HG03342 (cell line): Measurements from ENCODE around the gene B3GLCT.

Experiments
- ATAC-seq: cut with Tn5 transposase; IDR thresholded peaks from one replicate; pipeline ENCODE4 v1.9.1; 2021; ENCODE audit warnings: mild to moderate bottlenecking, moderate library complexity; ENCODE audit not compliant: unreplicated experiment

B3GLCT gene

DNA sequence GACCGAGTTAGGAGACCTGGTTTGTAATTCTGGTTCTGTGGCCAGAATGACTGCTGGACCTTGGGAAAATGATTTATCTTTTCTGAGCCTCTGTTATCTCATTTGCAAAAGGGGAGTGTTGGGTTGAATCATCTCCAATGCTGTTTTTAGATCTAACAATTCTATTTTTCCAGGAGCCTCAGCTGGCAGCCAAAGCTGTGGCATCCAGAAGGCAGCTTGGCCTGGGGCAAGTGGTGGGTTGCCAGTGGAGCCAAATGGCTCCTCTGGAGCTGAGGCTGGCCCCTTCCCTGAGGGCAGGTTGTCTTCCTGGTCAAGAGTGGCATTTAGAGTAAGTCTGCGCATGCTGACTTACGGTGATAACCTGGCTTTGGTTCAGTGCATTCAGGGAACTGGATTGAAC lies 21.3 kb downstream of the B3GLCT start:
- no peak for ATAC-seq

DNA sequence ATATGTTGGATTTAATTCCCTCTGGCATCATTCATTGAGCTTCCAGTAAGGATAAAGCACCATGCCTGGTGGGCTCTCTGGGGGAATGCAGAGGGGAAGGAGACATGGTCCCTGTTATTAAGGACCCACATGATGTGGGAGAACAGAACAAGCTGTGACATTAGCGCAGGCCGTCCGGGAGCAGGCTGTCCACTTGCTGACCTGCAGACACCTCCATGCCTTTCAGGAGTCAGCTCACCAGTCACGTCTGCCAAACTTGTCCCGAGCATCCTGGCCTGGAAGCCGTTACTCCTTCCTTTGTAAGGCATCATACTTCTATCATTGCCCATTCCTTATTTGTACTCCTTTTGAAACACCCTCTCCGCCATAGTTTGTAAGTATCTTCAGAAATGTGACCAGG lies 23.4 kb downstream of the B3GLCT start:
- ATAC-seq, result no peak

DNA sequence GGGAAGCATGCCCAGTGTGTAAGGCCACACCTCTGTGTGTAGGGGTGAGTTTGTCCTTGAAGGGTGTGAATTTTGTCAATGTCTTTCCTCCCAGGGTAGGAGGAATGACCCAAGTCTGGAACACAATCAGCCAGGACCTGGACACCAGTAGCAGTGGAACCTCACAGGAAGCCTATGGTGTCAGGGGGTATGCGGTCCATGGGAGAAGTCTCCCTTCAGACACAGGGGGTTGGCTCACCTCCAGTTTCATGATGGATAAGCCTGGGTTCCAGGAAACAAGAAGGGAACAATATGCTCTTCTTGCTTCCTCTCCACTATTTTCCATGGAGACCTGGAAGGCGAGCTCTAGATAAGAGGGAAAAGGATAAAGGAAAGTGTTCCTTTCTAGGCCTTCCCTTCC lies 23.9 kb downstream of the B3GLCT start:
- no peak for ATAC-seq

DNA sequence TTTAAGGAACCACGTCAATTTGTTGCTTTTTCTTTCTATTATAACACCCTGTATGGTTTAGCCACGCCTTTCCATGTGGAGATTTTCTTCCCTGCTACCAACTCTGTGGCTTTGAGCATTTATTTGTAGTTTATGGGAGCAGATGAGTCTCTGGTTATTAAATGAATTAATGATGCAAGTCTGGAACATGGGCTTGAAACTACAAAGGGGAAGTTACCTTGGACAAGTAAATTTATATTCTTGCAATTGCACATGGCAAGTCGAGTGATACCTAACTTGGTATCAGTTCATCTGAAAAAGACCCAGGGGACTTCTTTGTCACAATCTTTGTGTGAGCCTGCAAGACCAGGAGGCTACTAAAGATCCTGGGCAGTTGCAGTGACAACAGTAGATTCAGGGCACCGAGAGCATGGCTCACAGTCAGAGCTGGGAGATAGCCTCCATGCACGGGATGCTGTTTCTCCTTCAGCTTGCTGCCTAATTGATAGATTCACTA lies 24.4 kb downstream of the B3GLCT start:
- ATAC-seq, result no peak

DNA sequence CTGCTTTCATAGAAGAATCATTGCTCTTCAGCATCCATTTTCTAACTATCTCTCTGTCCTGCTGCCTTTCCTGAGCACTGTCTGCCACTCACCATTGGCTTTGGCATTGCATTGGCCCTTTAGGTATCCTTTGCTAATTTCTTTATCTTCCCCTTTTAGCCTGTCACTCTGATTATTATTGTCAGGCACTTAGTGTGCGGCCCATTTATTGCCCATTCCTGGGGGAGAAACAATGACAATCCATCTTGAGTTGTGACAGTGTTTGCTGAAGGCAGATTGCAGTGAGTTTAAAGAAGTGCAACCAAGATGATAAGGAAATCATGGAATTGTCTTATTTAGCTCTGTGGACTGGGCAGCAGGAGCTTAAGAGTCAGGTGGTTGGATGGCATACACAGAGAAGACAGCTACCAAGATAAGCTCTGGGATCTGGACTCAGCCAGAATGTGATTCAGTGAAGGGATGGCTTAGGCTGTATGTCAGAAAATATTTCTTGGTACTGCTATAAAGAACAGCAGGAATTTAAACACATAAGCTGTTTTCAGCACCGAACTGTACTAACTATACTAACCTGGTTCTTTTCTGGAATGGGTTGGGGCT lies 25.3 kb downstream of the B3GLCT start:
- no peak for ATAC-seq

DNA sequence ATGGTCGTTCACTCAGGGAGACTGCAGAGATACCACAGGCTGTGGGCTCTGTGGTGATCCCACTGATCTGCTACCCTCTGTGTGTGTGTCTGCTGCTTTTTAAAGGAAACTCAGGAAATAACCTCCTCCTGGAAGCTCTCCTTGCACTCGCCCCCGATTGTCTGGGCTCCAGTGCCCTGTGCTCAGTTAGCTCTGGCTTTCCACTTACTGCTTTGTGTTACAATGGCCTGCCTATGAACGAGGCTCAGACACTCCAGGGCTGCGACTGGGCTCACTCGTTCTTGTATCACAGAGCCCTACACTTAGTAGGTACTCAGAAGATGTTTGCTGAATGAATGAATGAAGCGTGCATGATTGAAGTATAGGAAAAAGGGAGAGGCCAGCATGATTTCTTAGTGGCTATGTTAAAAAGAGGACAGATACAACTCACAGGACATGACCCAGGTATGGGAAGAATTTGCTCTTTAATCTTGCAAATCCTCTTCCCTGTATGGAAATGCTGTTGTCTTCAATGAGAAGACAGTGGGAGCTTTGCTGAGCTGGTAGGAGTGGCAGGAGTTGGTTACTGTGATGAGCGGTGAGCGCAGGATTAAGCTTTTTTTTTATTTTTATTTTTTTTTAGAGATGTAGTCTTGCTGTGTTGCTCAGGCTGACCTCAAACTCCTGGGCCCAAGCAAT lies 26.4 kb downstream of the B3GLCT start:
- ATAC-seq, result no peak

DNA sequence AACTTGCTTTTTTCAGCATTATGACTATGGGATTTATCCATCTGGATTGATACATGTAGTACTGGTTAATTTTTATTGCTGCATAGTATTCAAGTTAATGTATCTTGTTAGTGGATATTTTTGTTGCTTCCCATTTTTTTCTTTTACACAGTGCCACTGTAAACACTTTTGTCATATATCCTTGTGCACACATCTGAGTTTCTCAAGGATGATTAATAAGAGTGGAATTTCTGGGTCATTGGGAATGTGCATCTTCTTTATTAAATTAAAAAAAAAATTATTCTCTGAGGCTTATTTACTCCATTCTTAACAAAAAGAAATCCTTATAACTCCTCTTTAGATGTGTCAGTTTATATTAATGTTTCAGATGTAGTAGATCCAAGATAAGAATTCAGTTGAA lies 27.3 kb downstream of the B3GLCT start:
- ATAC-seq, result no peak

DNA sequence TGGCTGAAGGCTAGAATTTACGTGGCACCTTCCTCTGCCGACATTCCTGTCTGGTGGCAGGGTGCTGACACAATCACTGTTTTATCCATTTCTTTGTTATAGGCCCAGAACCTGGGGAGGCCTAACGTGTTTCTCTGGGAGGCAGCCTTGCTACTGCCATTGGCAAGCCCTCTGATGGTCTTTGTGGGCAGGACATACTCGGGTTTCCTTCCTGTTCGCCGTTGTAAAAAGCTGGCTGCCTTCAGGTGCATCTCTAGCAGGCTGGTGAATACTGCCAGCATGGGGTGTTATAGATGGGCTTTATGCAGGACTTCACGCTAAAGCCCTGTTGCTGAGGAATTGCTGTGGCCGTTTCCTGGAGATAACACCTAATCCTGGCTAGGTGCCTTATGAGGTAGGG lies 28.1 kb downstream of the B3GLCT start:
- ATAC-seq, result no peak

DNA sequence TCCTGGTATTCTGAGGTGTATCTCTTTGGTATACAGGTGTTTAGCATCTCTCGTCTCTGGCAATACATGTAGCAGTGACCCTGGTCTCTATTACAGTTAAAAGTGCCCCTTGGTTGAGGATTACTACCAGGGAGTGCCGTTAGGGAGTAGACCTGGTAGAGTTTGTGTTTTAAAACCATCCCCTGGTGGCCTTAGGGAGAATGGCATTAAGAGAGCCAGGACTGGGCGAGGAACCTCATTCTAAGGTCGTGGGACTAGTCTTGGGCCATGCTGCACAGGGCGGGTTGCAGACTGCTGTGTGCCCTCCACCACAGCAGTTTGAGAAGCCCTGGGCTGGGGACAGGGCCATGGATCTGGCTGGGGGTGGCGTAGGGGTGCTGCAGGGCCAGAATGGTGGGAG lies 35.0 kb downstream of the B3GLCT start:
- no peak for ATAC-seq

DNA sequence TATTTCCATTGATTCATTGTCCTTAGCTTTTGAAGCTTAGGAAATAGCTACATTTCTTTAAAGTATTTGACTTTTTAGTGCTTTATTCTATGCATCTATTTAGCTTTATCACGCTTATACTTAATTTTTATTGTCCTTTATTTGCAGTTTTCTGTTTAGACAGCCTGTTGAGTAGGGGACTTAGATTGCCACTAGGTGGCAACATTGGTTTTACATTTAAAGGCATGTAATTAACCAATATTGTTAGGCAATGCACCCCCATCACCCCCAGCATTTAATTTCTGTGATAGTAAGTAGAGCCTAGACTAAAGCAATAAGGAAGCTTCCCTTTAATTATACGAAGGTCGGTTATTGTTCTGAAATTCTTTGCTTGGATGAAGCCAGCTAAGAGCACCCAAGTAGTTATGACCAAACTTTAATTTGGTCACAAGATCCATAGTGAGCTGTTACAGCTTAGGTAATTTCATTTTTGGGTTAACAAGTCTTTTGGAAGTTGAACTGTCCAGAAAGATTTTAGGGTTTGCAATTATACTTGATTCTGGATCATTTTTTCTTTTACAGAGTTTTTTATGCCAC lies 36.5 kb downstream of the B3GLCT start:
- no peak for ATAC-seq

DNA sequence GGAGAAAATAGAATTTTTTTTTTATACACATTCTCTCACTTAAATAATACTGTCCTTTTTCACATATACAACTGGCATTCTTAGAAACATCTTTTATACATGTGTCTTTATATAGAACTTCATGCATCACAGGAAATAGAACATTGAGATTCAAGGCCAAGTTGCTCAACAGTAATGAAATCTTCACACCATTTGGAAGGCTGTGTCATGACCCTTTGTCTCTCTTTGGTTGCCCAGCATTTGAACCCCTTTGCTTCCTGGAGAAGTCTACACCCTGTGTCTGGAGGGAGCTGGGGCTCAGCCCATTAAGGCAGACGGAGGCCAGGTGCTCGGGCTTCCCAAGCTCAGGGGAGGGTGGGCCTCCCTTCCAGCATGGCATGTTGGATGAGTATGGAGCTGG lies 41.1 kb downstream of the B3GLCT start:
- ATAC-seq, result no peak

DNA sequence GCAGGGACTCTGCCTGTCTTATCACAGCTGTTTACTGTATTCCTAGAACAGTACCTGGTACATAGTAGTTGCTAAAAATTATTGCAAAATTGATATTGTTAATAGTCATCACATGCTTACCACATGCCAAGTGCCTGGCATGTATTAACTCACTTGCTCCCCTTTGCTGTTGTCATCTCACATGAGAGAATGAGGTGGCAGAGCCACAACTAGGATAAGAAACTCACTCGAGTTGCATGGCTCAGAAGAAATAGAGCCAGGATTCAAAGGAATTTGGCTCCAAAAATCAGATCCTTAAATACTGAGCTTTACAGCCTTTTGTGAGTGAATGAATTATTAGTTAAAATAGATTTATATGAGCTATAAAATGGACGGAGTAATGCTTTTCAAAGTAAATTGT lies 42.6 kb downstream of the B3GLCT start:
- no peak for ATAC-seq

DNA sequence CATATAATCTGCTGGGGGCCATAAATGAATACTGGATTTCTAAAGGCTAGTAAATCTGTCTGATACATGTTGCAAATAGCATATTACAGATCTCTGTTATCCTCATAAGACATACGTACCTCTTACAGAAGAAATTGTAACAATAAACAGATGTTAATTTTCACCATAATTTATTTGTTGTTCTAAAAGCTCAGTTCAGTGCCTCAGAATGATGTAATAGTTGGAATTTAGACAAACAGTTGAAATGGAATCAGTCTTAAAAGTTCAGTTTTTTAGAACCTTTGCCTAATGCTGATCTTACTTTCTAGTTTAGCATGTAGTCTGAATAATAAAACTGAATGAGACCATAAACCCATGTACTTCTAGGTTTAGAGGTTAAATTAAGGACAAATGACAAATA lies 43.1 kb downstream of the B3GLCT start:
- ATAC-seq, result no peak

DNA sequence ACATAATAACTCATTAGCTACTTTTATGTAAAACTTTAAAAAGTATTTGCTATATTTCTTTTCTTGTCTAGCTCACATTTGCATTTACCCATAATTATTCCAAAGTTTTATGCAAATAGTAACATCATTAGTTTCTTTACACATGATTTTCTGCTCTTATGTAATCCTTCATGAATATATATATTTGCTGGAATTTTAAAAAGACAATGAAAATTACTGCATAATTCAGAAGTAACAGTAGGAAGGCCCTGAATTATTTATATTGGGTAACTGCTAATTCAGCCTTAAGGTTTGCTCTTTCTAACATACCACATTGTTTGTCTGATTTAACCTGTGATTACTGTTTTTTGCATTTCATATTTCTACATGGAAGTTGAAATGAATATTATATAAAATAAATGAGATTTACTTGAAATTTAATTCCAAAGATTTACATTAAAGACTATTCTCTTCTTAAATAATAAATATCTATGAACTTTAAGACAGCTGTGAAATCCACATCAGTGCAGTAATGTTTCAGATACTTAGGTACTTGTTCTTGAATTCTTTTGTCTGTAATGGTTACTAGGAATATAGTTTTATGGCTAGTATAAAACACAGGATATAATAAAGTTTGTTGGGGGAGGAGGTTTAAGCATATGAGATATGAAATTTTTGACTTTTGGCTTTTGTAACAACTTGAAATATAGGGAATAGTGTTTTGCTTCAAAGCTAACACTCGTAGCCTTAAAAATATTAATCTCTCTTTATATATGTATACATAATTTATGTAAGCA lies 46.0 kb downstream of the B3GLCT start:
- no peak for ATAC-seq

DNA sequence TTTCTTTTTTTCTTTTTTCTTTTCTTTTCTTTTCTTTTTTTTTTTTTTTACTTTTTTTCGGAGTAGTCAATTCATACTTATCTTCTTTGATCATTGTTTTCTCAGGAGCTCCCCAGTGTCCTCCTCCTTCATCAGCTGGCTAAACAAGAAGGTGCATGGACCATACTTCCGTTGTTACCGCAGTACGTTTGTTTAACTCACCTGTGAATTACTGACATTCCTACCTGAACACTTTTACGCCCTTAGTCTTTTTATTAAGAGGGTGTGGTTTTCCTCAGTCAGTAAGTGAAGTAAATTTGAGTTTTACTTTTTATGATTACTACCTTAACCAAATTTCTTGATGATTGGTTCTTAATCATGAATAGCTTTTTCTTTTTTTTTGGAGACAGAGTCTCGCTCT lies 47.1 kb downstream of the B3GLCT start:
- ATAC-seq, result no peak

DNA sequence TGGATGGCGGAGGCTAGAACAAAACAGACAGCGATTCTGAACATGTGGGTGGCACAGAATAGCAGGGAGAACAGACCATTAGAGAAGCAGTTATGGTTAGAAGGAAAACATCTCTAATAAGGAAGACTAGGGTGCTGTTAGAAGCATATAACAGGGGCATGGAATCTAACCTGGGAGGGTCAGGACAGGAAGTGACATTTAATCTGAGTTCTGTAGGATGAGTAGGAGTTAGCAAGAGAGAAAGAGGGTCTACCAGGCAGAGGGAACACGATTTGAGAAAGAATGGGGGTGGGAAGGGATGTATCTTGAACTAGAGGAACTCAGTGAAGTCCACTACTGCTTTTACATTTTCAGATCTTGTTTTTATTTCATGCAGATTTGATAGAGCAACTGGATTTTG lies 48.6 kb downstream of the B3GLCT start:
- ATAC-seq, result no peak

DNA sequence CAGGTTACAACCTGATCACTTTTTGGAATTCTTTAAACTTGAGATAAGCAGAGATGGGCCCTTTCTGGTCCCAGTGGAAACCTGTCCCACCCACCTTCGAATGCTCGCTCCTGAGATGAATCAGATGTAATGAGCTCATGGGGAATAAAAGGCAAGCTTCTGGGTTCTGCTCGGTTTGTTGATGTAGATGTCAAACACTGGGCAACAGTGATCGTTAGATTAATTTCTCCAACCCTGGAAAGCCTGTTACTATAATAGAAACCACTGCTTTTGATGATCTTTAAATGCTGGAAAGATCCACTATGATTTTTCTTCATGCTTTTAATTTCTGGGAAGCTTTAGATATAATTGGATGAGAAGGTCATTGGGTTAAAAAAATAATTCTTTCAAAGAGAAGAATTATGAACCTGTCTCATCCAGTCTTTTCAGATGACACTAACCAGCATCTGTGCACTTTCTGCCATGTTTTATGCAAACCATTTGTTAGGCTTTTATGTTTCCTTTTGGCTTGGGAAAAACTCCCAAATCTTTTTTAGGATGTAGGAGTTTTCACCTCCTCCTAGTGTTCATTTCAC lies 49.3 kb downstream of the B3GLCT start:
- no peak for ATAC-seq

DNA sequence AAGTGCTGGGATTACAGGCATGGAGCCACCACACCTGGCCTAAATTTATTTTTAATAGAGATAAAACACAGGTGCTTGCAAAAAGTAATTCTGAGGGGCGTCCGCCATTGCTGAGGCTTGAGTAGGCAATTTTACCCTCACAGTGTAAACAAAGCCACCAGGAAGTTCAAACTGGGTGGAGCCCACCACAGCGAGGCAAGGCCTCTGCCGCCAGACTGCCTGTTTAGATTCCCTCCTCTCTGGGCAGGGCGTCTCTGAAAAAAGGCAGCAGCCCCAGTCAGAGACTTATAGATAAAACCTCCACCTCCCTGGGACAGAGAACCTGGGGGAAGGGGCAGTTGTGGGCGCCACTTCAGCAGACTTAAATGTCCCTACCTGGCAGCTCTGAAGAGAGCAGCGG lies 50.7 kb downstream of the B3GLCT start:
- no peak for ATAC-seq

DNA sequence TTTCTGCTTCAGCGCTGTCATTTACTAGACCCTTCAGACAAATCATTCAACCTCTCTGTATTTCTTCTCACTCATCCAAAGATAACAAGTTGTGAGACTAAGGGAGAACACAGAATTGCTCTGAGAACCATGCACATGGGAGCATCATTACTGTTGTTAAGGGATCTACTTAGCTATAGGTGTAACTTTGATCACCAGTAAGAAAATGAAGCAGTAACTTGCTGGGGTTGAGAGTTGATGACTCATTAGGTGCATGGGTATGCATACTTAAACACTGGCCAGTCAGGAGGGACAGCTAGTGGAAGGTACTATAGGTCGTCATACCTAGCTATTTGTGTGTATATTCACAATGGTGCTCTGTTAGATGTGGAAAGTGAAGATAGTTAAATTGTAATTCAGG lies 61.5 kb downstream of the B3GLCT start:
- no peak for ATAC-seq

DNA sequence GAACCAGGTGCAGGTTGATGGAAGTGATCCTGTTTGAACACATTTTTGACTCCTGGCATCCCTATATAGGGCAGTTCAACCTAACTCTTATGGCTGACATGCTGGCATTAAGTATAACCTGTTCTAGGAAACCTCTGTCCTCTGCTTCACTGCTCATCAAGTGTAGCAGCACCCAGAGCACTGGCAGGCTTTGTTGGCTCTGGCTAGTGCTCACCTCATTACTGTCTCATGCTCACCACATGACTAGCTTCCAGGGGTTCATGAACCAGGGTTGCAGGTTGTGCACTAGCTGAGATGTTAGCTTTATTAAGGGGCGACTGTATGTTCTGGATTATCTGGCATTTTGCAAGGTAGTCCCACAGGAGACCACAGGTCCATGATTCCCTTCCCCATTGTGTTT lies 63.6 kb downstream of the B3GLCT start:
- ATAC-seq, result no peak

DNA sequence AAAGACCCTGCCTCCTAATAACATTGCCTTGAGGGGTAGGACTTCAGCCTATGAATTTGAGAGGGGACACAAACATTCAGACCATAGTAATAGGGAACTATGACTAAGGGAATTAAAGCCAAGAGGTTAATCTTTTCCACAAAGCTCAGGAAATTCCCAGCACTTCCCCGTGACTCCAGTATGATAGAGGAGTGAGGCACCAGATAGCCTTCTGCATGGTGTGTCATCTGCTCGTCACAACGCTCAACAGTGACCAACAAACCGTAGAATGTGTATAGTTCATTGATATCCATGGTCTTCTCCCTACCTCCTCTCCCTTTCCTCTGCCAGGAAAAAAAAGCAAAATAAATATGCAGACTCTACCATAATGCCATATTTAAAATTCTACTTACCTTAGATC lies 64.4 kb downstream of the B3GLCT start:
- no peak for ATAC-seq
